HG03280 (cell line): ENCODE measurements around the gene PPP1R3E.
A peak's percentile ranks its signal among the peaks of the same experiment; 100 is the strongest.
"Not testable (repeated sequence)": the region's sequence is repeated elsewhere in the genome, so short reads cannot be mapped to it uniquely, and the experiment has no call there.

Experiments used
- ATAC-seq: cut with Tn5 transposase; IDR thresholded peaks from one replicate; pipeline ENCODE4 v1.9.1; 2021; ENCODE audit warnings: mild to moderate bottlenecking, moderate library complexity; ENCODE audit not compliant: unreplicated experiment

Gene PPP1R3E

DNA sequence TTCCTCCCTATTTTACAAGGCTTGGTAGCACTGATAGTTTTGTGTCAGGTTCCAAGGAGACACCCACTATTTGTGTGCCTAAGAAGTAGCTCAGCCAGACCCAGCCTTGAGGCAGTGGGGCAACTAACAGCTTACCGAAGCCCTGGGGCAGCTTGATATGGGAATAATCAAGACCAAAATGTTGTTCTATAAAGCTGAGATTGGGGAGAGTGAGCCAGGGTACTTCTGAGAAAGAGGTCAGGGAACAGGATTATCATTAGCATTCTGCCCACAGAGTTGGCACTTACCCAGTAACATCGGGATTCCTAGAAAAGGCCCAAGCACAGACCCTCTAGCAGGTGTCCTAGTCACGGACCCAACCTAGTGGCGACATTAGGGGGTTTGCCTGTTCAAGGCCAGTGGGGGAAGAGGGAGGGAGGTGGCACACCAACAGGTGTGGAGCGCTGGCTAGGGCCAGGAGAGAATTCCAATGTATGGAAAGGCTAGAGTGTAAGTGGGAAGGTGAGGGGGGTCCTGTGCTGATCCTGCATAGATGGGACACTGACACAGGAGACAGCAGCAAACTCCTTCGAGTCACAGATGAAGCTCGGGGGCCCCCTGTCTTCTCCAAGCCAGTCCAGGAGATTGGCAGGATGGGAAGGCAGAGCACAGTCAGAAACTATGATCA is 4.9 kb downstream of the PPP1R3E start:
- ATAC-seq: no peak

DNA sequence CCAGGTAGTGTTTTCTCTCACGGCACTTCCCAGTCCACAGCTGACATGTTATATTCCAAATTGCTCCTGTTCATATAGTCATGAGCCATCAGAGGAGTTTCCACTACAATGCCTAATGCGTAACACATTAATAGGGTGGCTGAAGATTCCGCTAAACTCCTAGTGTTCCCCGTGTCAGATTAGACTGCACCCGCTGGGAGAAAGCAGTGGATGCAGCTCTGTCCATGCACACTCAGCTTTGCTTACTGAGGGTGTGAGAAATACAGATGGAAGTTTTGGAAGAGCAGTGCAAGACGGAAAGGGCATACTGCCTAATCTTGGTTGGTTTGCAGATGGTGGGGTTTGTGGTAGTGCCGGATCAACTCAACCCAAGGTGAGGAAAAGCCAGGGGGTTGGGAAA is 5.6 kb downstream of the PPP1R3E start:
- no peak for ATAC-seq

DNA sequence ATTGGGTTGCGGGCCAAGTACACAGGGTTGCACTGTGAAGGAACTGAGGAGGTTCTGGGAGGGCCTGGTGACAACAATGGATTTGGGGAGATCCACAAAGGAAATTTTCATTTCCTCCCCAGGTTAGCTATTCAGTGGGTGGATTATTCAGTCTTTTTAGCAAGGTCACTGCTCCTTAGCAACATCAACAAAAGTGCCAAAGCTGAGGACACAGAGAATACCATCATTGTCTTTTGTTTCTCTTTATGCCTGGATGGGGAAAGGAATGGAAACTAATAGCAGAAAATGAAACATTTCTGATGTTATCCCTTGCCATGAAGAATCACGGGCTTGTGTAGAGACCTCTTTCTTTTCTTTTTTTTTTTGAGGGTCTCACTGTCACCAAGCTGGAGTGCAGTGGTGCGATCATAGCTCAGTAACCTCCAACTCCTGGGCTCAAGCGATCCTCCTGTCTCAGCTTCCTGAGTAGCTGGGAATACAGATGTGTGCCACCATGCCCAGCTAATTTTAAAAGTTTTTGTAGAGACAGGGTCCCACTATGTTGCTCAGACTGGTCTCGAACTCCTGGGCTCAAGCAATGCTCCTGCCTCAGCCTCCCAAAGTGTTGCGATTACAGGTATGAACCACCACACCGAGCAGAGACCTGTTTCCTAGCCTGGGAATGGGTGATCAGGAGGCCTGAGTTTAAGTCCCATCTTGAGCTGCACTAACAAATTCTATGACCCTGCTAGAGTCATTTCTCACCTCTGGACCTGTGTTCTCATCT is 6.5 kb downstream of the PPP1R3E start:
- ATAC-seq: no peak

- ATAC-seq: no peak
These were observed 7.7 kb downstream of the PPP1R3E start for GRCh38 chr14:23294734-23295561.

DNA sequence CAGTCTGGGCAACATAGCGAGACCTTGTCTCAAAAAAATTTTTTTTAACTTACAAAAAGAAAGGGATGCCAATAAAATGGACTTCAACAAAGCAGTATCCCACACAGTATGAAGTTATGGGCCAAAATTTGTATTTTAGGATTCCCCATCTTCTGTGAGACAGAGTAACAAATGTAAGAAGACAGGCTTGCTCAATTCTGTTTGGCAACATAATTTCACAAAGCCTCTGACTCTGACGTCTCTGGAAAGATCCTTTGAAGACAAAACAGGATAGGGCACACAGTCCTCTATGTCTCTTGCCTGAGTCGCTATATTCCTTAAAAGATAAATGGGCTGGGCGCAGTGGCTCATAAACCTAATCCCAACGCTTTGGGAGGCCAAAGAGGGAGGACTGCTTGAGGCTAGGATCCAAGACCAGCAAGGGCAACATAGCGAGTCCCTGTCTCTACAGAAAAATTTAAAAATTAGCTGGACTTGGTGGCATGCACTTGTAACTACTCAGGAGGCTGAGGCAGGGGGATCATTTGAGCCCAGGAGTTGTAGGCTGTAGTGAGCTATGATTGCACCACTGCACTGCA is 15.7 kb downstream of the PPP1R3E start:
- ATAC-seq: no peak

DNA sequence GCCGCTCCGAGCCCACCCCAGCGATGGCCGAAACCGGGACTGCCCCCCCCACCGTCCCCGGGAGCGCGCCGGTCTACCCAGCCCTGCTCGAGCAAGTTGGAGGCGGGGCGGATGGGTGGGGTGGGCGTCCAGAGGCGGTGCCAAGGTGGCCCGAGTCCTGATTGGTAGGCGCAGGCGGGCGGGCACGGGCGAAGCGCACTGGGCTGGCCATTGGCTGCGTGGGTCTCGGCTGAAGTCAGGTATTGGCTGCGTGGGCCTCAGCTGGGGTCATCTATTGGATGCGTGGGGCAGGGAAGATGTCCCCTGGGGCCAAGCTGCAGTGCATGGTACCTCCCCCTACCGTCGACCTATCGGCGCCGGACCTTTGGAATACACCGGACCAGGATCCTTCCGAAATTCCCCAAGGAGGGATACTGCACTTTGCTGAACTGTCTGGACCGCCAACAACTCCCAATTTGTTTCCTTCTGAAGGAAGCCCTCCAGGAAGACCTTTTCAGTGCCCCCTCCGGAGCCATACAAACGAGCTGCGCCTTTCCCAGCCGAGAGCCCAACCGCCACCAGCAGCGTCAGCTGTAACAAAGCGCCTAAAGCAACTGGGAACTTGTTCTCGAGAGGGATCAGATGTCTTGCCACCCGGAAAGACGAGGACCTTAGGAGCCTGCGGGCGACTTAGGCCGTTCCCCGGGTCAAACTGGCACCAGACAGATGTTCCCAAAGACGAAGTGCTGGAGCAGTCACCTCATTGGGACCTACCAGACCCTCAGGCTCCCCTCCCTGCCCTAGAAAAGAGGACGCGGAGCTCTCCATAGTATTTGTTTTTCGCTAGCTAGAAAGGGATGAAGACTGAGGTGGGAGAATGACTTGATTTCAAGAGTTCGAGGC is 16.4 kb downstream of the PPP1R3E start, which contains the start of gene HOMEZ:
Gene HOMEZ, minus strand, starts transcription at position 113 of the 882 bp plus-strand sequence. CDS start 180 bp downstream, outside the sequence.
- peak; percentile 99 for ATAC-seq

DNA sequence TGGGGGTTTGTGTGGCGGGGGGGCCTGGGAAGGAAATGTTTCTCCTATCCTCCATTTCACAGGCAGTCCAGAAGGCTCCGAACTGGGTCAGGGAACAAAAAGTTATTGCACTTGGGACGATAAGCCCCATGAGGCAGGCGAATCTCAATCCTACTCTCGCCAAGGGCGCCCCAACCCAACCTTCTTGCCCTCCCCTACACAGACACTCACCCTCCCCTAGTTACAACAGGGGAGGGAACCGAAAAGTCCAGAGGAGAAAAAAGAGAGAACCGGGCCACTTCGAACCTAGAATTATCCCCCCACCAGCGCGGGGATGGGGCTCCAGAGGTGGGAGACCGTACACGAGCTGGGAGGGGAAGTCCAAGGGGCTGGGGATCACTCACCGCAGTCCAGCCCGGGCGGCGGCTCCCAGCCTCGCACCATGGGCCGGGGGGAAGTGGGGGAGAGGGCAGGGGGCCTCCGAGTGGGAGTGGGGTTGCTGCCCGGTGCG is 17.1 kb downstream of the PPP1R3E start:
- ATAC-seq: peak; percentile 18

GRCh38 chr14:23284654-23285529 is 17.8 kb downstream of the PPP1R3E start:
- no peak for ATAC-seq

- no peak for ATAC-seq
These were observed 21.4 kb downstream of the PPP1R3E start for GRCh38 chr14:23281247-23281646.

- not testable (repeated sequence) for ATAC-seq
These were observed 24.7 kb downstream of the PPP1R3E start for GRCh38 chr14:23277928-23278327.

GRCh38 chr14:23277189-23277588 is 25.5 kb downstream of the PPP1R3E start:
- ATAC-seq: no peak

DNA sequence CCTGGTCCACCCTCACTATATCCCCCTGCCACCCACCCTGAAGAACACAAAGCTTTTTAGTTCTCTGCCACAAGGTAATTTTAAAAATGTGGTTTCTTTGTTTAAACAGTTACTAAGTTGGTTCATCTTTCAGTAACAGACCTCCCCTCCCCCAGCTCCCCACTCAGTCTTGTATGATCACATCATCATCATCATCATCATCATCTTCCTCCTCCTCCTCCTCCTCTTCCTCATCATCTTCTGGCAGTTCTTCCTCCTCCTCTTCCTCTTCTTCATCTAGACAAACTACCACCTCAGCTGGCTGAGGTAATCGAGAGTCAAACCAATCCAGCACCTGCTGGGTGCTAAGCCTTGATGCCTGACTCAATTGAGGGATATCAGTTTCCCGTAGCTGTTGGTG is 27.2 kb downstream of the PPP1R3E start:
- ATAC-seq: no peak

DNA sequence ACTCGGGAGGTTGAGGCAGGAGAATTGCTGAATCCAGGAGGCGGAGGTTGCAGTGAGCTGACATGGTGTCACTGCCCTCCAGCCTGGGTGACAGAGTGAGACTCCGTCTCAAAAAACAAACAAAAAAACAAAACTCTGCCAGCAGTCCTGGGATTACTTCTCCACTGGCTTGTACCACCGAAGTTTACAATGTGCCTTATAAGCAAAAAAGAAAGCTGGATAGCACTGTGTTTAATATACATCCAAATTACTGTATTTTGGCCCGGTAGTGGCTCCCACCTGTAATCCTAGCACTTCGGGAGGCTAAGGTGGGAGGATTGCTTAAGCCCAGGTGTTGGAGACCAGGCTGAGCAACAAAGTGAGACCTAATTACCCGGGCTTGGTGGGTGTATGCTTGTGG is 33.5 kb downstream of the PPP1R3E start:
- ATAC-seq: no peak

DNA sequence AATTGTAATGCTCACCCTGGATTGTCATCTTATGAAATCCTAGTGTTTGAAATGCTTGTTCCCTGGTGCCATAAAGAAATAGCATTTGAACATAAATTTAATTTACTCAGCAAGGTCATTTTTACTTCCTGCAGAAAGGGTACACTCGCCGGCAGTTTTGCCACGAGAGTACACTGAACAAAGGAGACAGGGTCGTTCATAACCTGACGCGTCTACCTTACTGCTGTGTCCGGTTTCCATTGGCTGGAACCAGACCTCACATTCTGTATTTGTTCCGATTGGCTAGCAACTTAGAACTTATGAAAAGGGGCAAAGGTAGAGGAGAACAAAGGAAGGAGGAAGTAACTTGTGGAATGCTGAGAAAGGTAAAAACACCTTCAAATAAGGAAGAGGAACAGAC is 41.8 kb downstream of the PPP1R3E start:
- not testable (repeated sequence) for ATAC-seq

GRCh38 chr14:23259426-23259825 is 43.2 kb downstream of the PPP1R3E start:
- no peak for ATAC-seq

GRCh38 chr14:23258256-23258655 is 44.4 kb downstream of the PPP1R3E start:
- ATAC-seq: no peak

- no peak for ATAC-seq
These were observed 50.0 kb downstream of the PPP1R3E start for GRCh38 chr14:23252420-23253333.

DNA sequence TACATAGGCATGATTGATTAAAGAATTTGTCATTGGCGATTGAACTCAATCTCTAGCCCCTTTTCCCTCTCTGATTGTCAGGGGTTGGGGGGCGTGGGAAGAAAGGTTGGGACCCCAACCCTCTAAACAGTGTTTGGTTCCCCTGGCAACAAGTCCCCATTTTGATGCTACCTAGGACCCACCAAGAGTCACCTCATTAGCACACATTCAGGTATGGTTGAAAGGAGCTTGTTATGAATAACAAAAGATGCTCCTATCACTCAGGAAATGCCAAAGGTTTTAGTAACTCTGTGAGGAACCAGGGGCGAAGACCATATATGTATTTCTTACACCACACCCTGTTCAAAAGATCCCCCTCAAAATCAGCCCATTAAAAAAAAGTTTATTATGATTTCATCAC is 50.7 kb downstream of the PPP1R3E start:
- ATAC-seq: no peak
